Measurements from ENCODE around the gene BMP7. TPM values are rescaled to one million over a fixed set of nuclear protein-coding genes. Genes with fewer than 3 reads are reported as not detected.

BMP7 gene
- total RNA-seq, 2 experiments from 2014 or later: not detected

GRCh38 chr20:57167971-57168701, 98.3 kb downstream of the BMP7 start:
- Histone ChIP-seq H3K27ac (ENCODE audit: low read depth in 1 of 2, low read length in 2 of 2) (no peak overlapping the region), H3K36me3 (ENCODE audit: insufficient read depth, low read length) (no peaks in the 10 kb centered on the region), H3K27me3 (ENCODE audit: control insufficient read depth in 1 of 2, insufficient read depth in 2 of 2, low read length in 2 of 2) (peaks cover 0 to 4% of the 10 kb centered on the region in 2 experiments), H3K9me3 (ENCODE audit: control insufficient read depth in 1 of 2, insufficient read depth in 1 of 2, low read length in 2 of 2) (peaks cover 0 to 16% of the 10 kb centered on the region in 2 experiments), H3K4me3 (ENCODE audit: low read length) (no peak overlapping the region), H3K4me1 (ENCODE audit: insufficient read depth, low read length) (no peaks in the 10 kb centered on the region)
- Mint-ChIP-seq H3K27me3 (peaks cover 12% of the 10 kb centered on the region), H3K27ac (no peak overlapping the region), H3K9me3 (peaks cover 3% of the 10 kb centered on the region), H3K4me3 (no peak overlapping the region), H3K4me1 (ENCODE audit: low read depth) (no peaks in the 10 kb centered on the region), H3K36me3 (ENCODE audit: low read depth) (no peaks in the 10 kb centered on the region)
- TF ChIP-seq CTCF (IDR thresholded peaks at IDR 0.05): no peak
- ChIA-PET CTCF (no interaction called here), POLR2A (no interaction called here)
- DNase-seq: no peak
- ATAC-seq (ENCODE audit: poor library complexity): no peak
- intact Hi-C loops (cut with DNase I, micrococcal nuclease): no loop called here

GRCh38 chr20:57167292-57167655, 99.2 kb downstream of the BMP7 start:
- ATAC-seq (ENCODE audit: poor library complexity) (no peak), DNase-seq (no peak)
- CTCF ChIA-PET: no interaction called here
- H3K36me3 Mint-ChIP-seq (ENCODE audit: low read depth): no peaks in the 10 kb centered on the region
- peaks cover 19% of the 10 kb centered on the region for H3K27me3 Mint-ChIP-seq
- H3K4me1 ChIP-seq (ENCODE audit: insufficient read depth, low read length): no peaks in the 10 kb centered on the region
- no peak overlapping the region for H3K4me3 ChIP-seq (ENCODE audit: low read length)
- H3K4me3 Mint-ChIP-seq: no peak overlapping the region
- no peak overlapping the region for H3K27ac Mint-ChIP-seq
- H3K9me3 ChIP-seq (ENCODE audit: control insufficient read depth in 1 of 2, insufficient read depth in 1 of 2, low read length in 2 of 2): peaks cover 0 to 16% of the 10 kb centered on the region in 2 experiments
- POLR2A ChIA-PET: no interaction called here
- H3K36me3 ChIP-seq (ENCODE audit: insufficient read depth, low read length): no peaks in the 10 kb centered on the region
- peaks cover 3% of the 10 kb centered on the region for H3K9me3 Mint-ChIP-seq
- no peak for TF ChIP-seq CTCF (IDR thresholded peaks at IDR 0.05)
- H3K27me3 ChIP-seq (ENCODE audit: control insufficient read depth in 1 of 2, insufficient read depth in 2 of 2, low read length in 2 of 2): peaks cover 0 to 4% of the 10 kb centered on the region in 2 experiments
- no peak overlapping the region for H3K27ac ChIP-seq (ENCODE audit: low read depth in 1 of 2, low read length in 2 of 2)
- intact Hi-C loops (cut with DNase I, micrococcal nuclease): no loop called here
- H3K4me1 Mint-ChIP-seq (ENCODE audit: low read depth): no peaks in the 10 kb centered on the region

GRCh38 chr20:57166568-57167291, 99.7 kb downstream of the BMP7 start:
- H3K27me3 ChIP-seq (ENCODE audit: control insufficient read depth in 1 of 2, insufficient read depth in 2 of 2, low read length in 2 of 2): peaks cover 0 to 4% of the 10 kb centered on the region in 2 experiments
- no peaks in the 10 kb centered on the region for H3K36me3 Mint-ChIP-seq (ENCODE audit: low read depth)
- CTCF ChIA-PET: no interaction called here
- no peak overlapping the region for H3K27ac ChIP-seq (ENCODE audit: low read depth in 1 of 2, low read length in 2 of 2)
- no peaks in the 10 kb centered on the region for H3K4me1 ChIP-seq (ENCODE audit: insufficient read depth, low read length)
- no peak for TF ChIP-seq CTCF (IDR thresholded peaks at IDR 0.05)
- DNase-seq: no peak
- H3K4me3 Mint-ChIP-seq: no peak overlapping the region
- H3K27me3 Mint-ChIP-seq: peaks cover 17% of the 10 kb centered on the region
- peaks cover 0 to 21% of the 10 kb centered on the region in 2 experiments for H3K9me3 ChIP-seq (ENCODE audit: control insufficient read depth in 1 of 2, insufficient read depth in 1 of 2, low read length in 2 of 2)
- no peaks in the 10 kb centered on the region for H3K36me3 ChIP-seq (ENCODE audit: insufficient read depth, low read length)
- H3K4me1 Mint-ChIP-seq (ENCODE audit: low read depth): no peaks in the 10 kb centered on the region
- POLR2A ChIA-PET: no interaction called here
- no peak overlapping the region for H3K4me3 ChIP-seq (ENCODE audit: low read length)
- H3K27ac Mint-ChIP-seq: no peak overlapping the region
- intact Hi-C loops (cut with DNase I, micrococcal nuclease): no loop called here
- H3K9me3 Mint-ChIP-seq: peaks cover 3% of the 10 kb centered on the region
- no peak for ATAC-seq (ENCODE audit: poor library complexity)

Data from CD4-positive, alpha-beta T cell (primary cell).